ENCODE measurements around the gene SH2D4B. TPM values are rescaled to one million over a fixed set of nuclear protein-coding genes. Genes with fewer than 3 reads are reported as not detected.
A peak's percentile ranks its signal among the peaks of the same experiment; 100 is the strongest.

The SH2D4B gene
- total RNA-seq, 1 donor from 2014 or later: not detected

DNA sequence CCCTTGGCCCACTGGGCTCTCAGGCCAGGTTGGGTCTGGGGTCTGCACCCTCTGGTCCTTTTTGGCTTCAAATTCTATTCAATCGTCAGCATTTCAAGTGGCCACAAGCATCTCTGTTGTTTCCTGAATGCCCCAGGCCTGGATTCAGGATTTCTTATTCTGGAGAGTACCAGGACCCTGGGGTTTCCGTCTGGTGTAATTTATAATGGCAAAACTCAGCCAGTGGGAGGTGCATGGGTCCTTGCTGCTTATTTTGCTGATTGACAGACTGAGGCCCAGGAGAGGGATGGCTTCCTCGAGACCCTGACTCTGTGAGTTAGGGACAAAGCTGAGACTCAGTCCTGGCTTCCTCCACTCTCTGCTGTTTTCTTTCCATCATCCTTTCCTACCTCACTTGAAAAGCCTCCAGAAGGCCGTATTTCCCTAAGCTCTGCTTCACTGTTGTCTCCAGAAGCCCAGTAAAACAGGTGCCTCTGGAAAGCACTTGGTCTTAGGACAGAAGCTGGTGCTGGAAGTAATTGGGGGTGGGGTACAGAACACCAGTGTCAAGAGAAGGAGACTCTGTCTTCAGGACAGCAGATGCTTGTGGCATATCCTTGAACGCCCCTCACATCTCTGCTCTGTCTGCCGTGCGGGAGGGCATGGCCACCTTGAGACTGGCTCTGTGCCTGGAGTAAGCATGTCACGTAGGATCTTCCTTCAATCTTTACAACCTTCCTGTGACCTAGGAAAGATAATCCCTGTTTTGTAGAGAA, 39.4 kb upstream of the SH2D4B start:
- intact Hi-C loops (cut with micrococcal nuclease): no loop called here
- DNase-seq: no peak

DNA sequence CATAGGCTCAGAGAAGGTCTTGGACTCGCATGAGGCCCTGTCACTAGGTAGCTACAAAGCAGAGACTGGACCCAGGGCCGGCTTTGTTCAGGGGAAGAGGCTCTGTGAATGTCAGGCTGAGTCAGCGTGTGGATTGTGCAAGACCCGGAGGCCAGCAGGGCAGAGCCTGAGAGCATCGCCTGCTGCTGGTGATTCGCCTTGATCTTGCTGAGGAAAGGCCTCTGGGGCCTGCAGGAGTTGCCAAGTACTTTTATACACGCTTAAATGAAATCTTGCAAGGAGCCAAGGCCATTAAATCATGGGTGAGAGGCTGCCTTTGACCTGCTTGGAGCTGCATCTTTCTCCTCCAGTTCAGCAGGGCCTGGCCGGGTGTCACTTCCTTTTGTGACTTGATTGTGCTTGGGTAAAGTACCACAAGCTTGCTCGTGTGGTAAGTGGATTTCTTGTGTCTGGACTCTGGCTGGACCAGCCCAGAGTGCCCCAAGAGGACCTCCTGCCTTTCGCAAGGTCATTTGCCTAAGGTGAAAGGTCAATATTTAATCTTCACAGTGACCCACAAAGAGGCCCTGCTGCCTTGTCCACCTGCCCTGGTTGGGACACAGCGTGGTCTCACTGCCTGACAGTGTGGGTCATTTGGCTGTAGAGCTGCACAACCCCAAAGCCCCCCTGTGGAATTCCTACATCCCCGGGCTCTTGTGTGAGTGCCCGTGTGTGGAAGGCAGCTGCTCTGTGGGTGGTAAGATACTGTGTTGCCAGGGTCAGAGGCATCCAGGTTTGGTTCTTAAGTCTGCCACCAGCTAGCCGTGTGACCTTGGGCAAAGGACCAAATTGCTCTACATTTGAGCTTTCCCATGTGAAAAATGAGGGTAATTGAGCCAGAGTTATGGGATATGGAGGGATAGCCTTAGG, 38.6 kb upstream of the SH2D4B start:
- Histone ChIP-seq H3K27ac (replicated peaks) (peak overlapping the region; percentile 91), H3K36me3 (no peaks in the 10 kb centered on the region), H3K4me1 (peaks cover 99% of the 10 kb centered on the region), H3K9me3 (replicated peaks) (peaks cover 5% of the 10 kb centered on the region), H3K4me3 (peak overlapping the region; percentile 14), H3K27me3 (ENCODE audit: low read depth) (no peaks in the 10 kb centered on the region)
- TF ChIP-seq, protein P1, sequence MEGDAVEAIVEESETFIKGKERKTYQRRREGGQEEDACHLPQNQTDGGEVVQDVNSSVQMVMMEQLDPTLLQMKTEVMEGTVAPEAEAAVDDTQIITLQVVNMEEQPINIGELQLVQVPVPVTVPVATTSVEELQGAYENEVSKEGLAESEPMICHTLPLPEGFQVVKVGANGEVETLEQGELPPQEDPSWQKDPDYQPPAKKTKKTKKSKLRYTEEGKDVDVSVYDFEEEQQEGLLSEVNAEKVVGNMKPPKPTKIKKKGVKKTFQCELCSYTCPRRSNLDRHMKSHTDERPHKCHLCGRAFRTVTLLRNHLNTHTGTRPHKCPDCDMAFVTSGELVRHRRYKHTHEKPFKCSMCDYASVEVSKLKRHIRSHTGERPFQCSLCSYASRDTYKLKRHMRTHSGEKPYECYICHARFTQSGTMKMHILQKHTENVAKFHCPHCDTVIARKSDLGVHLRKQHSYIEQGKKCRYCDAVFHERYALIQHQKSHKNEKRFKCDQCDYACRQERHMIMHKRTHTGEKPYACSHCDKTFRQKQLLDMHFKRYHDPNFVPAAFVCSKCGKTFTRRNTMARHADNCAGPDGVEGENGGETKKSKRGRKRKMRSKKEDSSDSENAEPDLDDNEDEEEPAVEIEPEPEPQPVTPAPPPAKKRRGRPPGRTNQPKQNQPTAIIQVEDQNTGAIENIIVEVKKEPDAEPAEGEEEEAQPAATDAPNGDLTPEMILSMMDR (IDR thresholded peaks at IDR 0.05; ENCODE audit: borderline replicate concordance): no peak
- intact Hi-C loops (cut with micrococcal nuclease): no loop called here
- DNase-seq: peak; percentile 91

More for the DNA sequence above, 39.4 kb upstream of the SH2D4B start:
- Histone ChIP-seq H3K4me1 (peaks cover 99% of the 10 kb centered on the region), H3K27me3 (ENCODE audit: low read depth) (no peaks in the 10 kb centered on the region), H3K27ac (replicated peaks) (peak overlapping the region; percentile 91), H3K9me3 (replicated peaks) (peaks cover 5% of the 10 kb centered on the region), H3K36me3 (no peaks in the 10 kb centered on the region), H3K4me3 (peak overlapping the region; percentile 14)
- TF ChIP-seq, protein P1 (IDR thresholded peaks at IDR 0.05; ENCODE audit: borderline replicate concordance): no peak

DNA sequence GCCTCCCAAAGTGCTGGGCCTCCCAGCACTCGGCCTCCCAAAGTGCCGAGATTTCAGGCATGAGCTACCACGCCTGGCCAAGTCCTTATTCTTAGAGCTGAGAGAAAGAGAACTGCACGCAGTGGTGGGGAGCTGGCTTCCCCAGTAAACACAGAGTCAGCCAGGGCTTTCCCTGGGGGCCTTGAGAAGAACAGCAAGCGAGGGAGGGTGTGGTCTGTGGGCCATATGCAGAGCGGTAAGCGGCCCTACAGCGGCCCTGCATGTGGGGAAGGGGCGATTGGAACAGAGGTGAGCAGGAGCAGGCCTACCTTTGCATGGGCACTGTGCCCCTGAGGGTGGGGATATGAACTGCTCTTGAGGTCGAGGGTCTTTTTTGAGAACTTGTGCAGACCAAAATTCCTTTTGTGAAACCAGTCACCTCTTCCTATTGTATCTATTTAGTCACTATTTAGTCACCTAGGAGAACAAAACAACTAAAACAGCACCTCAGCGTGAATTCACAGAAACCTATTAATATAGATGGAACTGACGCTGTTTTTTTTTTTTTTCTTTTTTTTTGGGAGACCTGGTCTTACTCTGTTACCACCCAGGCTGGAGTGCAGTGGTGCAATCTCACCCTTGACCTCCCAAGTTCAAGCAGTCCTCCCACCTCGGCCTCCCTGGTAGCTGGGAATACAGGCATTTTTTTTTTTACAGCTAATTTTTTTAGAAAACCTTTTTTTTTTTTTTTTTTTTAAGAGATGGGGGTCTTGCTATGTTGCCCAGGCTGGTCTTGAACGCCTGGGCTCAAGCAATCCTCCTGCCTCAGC, 36.9 kb upstream of the SH2D4B start:
- Histone ChIP-seq H3K27ac (replicated peaks) (peak overlapping the region; percentile 91), H3K4me1 (peaks cover 99% of the 10 kb centered on the region), H3K27me3 (ENCODE audit: low read depth) (no peaks in the 10 kb centered on the region), H3K4me3 (peak overlapping the region; percentile 14), H3K36me3 (no peaks in the 10 kb centered on the region), H3K9me3 (replicated peaks) (peaks cover 5% of the 10 kb centered on the region)
- DNase-seq: peak; percentile 74
- TF ChIP-seq, protein P1 (IDR thresholded peaks at IDR 0.05; ENCODE audit: borderline replicate concordance): peak; percentile 40
- intact Hi-C loops (cut with micrococcal nuclease): loop anchor here (5.0 kb wide), 2 partner anchors 43 to 118 kb away; no protein-coding TSS in a partner anchor

DNA sequence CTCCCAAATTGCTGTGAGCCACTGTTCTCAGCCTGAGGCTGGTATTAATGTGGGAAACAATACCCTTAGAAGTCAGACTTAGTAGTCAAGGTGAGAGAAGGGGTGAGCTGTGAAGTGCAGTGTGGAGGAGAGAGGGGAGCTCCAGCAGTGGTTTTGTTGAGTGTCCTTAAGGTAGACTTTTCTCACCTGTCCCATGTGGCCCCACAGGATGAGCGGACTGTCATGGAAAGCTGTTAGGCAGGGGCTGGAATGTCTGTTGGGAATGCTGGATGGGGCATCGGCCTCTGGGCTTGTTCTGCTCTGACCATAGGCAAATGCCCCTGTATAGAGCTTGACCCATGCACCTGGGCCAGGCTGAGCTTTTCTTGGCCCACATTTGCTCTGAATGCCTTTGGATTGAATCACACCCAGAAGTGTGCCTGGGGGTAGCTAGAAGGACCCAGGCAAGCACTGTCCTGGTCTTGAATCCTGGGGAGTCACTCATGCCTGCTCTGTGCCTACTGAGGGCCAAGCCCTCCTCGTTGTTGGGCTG, 36.3 kb upstream of the SH2D4B start:
- no peak for DNase-seq
- H3K36me3 ChIP-seq: no peaks in the 10 kb centered on the region
- H3K27me3 ChIP-seq (ENCODE audit: low read depth): no peaks in the 10 kb centered on the region
- H3K4me3 ChIP-seq: peak overlapping the region; percentile 2
- H3K27ac ChIP-seq (replicated peaks): peak overlapping the region; percentile 91
- TF ChIP-seq, protein P1 (IDR thresholded peaks at IDR 0.05; ENCODE audit: borderline replicate concordance): no peak
- peaks cover 2% of the 10 kb centered on the region for H3K9me3 ChIP-seq (replicated peaks)
- intact Hi-C loops (cut with micrococcal nuclease): loop anchor here (5.0 kb wide), 2 partner anchors 44 to 119 kb away; no protein-coding TSS in a partner anchor
- H3K4me1 ChIP-seq: peaks cover 99% of the 10 kb centered on the region
